PC-3 (cell line): ENCODE results near the gene LRRC56. TPM values are rescaled to one million over a fixed set of nuclear protein-coding genes. Genes with fewer than 3 reads are reported as not detected.

Source experiments
- ATAC-seq: fragments of 200-7000 bp; cut with Tn5 transposase; 2 replicates; pipeline ENCODE4 v1.9.1; 2020; ENCODE audit warnings: mild to moderate bottlenecking, moderate library complexity
- BruUV-seq: library from RNA; stranded (reverse); fragments of 400-500 nt; replicated peaks from 2 replicates; lab custom pipeline; 2021; lab: Mats Ljungman, UMichigan
- CTCF ChIA-PET: fragments of 300-600 bp; sonication (Branson Sonifier 250); formaldehyde crosslinking; loops from one replicate; lab custom pipeline; 2022; ENCODE audit warnings: antibody characterized with exemption; lab: Charles Lee
- POLR2A ChIA-PET: fragments of 300-600 bp; sonication (Branson Sonifier 250); formaldehyde crosslinking; loops from one replicate; lab custom pipeline; 2022; ENCODE audit warnings: antibody characterized with exemption; ENCODE audit not compliant: unreplicated experiment; lab: Charles Lee
- DNase-seq: peaks from one replicate; pipeline ENCODE4 v3.0.0-alpha.2; 2015
- H2AFZ ChIP-seq: fragments of 300-600 bp; sonication (generic); 2 replicates; pipeline ENCODE4 v1.6.0; 2016; ENCODE audit warnings: antibody characterized with exemption, low read length
- H3F3A ChIP-seq: fragments of 300-600 bp; sonication (generic); one replicate; pipeline ENCODE4 v1.6.0; 2017; ENCODE audit warnings: antibody characterized with exemption, low read length, control low read depth, mild to moderate bottlenecking; ENCODE audit not compliant: unreplicated experiment
- H3K27ac ChIP-seq: fragments of 300-600 bp; sonication (generic); 2 replicates; pipeline ENCODE4 v1.5.1; 2016; ENCODE audit warnings: mild to moderate bottlenecking, low read length
- H3K27me3 ChIP-seq: fragments of 300-600 bp; sonication (generic); 2 replicates; pipeline ENCODE4 v1.6.1; 2016; ENCODE audit warnings: low read length, mixed read lengths
- H3K36me3 ChIP-seq: fragments of 300-600 bp; sonication (generic); 2 replicates; pipeline ENCODE4 v1.6.1; 2016; ENCODE audit warnings: low read depth, mixed run types, low read length, mixed read lengths
- H3K4me1 ChIP-seq: fragments of 300-600 bp; sonication (generic); 2 replicates; pipeline ENCODE4 v1.5.1; 2016; ENCODE audit warnings: low read length; ENCODE audit not compliant: insufficient read depth
- H3K4me2 ChIP-seq: fragments of 300-600 bp; sonication (generic); 2 replicates; pipeline ENCODE4 v1.6.0; 2016; ENCODE audit warnings: low read length
- H3K4me3 ChIP-seq: fragments of 300-600 bp; sonication (generic); 2 replicates; pipeline ENCODE4 v1.5.1; 2016; ENCODE audit warnings: mild to moderate bottlenecking, low read length, mixed read lengths
- H3K79me2 ChIP-seq: fragments of 300-600 bp; sonication (generic); 2 replicates; pipeline ENCODE4 v1.6.1; 2017; ENCODE audit warnings: low read length, mixed read lengths
- H3K9ac ChIP-seq: fragments of 300-600 bp; sonication (generic); 2 replicates; pipeline ENCODE4 v1.6.0; 2016; ENCODE audit warnings: mild to moderate bottlenecking, low read length
- H3K9me2 ChIP-seq: fragments of 300-600 bp; sonication (generic); replicated peaks from 2 replicates; pipeline ENCODE4 v1.6.1; 2016; ENCODE audit warnings: mixed run types, low read length, mixed read lengths
- H3K9me3 ChIP-seq: fragments of 300-600 bp; sonication (generic); 2 replicates; pipeline ENCODE4 v1.6.1; 2016; ENCODE audit warnings: low read length, mixed read lengths
- H4K20me1 ChIP-seq: fragments of 300-600 bp; sonication (generic); 2 replicates; pipeline ENCODE4 v1.6.1; 2016; ENCODE audit warnings: low read length, mixed read lengths
- EZH2 ChIP-seq: fragments of 300-600 bp; sonication (generic); IDR thresholded peaks from one replicate; pipeline ENCODE4 v1.6.1; 2017; ENCODE audit warnings: antibody characterized with exemption, mild to moderate bottlenecking, low read length; ENCODE audit not compliant: unreplicated experiment
- EZH2phosphoT487 ChIP-seq: fragments of 300-600 bp; sonication (generic); IDR thresholded peaks from 2 replicates; pipeline ENCODE4 v1.6.1; 2018; ENCODE audit warnings: mild to moderate bottlenecking, antibody characterized with exemption, low read length, borderline replicate concordance
- intact Hi-C: fragments of 100-400 bp; cut with micrococcal nuclease; formaldehyde crosslinking; loops from 2 replicates; pipeline ENCODE4 v1.9.0; 2023
- total RNA-seq: library from RNA; depleted of rRNA; stranded (reverse); fragments of >200 nt; gene quantifications from 2 replicates; pipeline ENCODE4 v1.2.3, GENCODE V29; 2014
- TF ChIP-seq, protein P1 (sequence below): fragments of 300-600 bp; sonication (generic); conservative IDR thresholded peaks from 2 replicates; pipeline ENCODE4 v1.5.1; 2017; ENCODE audit warnings: antibody characterized with exemption, low read depth, mild to moderate bottlenecking, low read length

LRRC56 gene
- total RNA-seq, 1 experiment from 2014 or later = 1.5 TPM

- Histone ChIP-seq H3K9me2 (no peaks in the 10 kb centered on the region), H4K20me1 (peaks cover 58% of the 10 kb centered on the region), H3F3A (no peaks in the 10 kb centered on the region), H3K9ac (no peak overlapping the region), H3K27ac (no peak overlapping the region), H3K9me3 (no peaks in the 10 kb centered on the region), H3K4me1 (peaks cover 19% of the 10 kb centered on the region), H3K79me2 (peaks cover 70% of the 10 kb centered on the region), H3K27me3 (no peaks in the 10 kb centered on the region), H3K4me2 (no peak overlapping the region), H3K4me3 (no peak overlapping the region), H3K36me3 (peaks cover 18% of the 10 kb centered on the region; the same call in 1 of the 2 replicates), H2AFZ (no peak overlapping the region)
- TF ChIP-seq EZH2 (no peak), EZH2phosphoT487 (no peak)
- TF ChIP-seq, protein P1, sequence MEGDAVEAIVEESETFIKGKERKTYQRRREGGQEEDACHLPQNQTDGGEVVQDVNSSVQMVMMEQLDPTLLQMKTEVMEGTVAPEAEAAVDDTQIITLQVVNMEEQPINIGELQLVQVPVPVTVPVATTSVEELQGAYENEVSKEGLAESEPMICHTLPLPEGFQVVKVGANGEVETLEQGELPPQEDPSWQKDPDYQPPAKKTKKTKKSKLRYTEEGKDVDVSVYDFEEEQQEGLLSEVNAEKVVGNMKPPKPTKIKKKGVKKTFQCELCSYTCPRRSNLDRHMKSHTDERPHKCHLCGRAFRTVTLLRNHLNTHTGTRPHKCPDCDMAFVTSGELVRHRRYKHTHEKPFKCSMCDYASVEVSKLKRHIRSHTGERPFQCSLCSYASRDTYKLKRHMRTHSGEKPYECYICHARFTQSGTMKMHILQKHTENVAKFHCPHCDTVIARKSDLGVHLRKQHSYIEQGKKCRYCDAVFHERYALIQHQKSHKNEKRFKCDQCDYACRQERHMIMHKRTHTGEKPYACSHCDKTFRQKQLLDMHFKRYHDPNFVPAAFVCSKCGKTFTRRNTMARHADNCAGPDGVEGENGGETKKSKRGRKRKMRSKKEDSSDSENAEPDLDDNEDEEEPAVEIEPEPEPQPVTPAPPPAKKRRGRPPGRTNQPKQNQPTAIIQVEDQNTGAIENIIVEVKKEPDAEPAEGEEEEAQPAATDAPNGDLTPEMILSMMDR = no peak
- ChIA-PET CTCF (interaction anchor here (0.7 kb wide), 1 partner anchor 80 kb away, joined by 6 read pairs; no protein-coding TSS in a partner anchor), POLR2A (interaction anchor here (0.6 kb wide), 1 partner anchor 86 kb away, joined by 3 read pairs; no protein-coding TSS in a partner anchor)
- no TSS peak for BruUV-seq
- no peak for DNase-seq
- intact Hi-C loops = no loop called here
- ATAC-seq = no peak
Observed at GRCh38 chr11:581342-581741, 44.0 kb downstream of the LRRC56 start.

DNA sequence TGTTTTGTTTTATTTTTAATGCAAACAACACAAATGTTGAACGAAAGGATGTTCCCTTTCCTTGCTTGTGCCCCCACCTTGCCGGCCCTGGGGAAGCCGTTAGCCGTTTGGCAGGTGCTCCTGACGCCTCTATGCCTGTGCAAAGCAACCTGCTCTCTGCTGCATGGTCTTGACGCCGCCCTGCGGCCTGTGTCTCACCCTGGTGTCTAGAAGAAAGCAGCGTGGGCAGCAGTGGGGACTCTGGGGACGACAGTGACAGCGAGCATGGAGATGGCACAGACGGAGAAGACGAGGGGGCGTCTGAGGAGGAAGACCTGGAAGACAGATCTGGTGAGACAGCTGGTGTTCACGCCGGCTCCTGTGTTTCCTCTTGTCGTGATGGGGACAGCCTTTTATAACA, 44.4 kb downstream of the LRRC56 start:
- no peaks in the 10 kb centered on the region for H3K27me3 ChIP-seq
- no peak overlapping the region for H3K4me2 ChIP-seq
- BruUV-seq = no TSS peak
- ChIA-PET CTCF (no interaction called here), POLR2A (no interaction called here)
- no peak overlapping the region for H3K4me3 ChIP-seq
- no peak overlapping the region for H3K9ac ChIP-seq
- no peak overlapping the region for H3K27ac ChIP-seq
- H3K9me3 ChIP-seq = no peaks in the 10 kb centered on the region
- no peak for DNase-seq
- H2AFZ ChIP-seq = no peak overlapping the region
- no peaks in the 10 kb centered on the region for H3K9me2 ChIP-seq
- peaks cover 19% of the 10 kb centered on the region for H3K4me1 ChIP-seq
- intact Hi-C loops = no loop called here
- peaks cover 22% of the 10 kb centered on the region; the same call in 1 of the 2 replicates for H3K36me3 ChIP-seq
- peaks cover 69% of the 10 kb centered on the region for H3K79me2 ChIP-seq
- H3F3A ChIP-seq = no peaks in the 10 kb centered on the region
- ATAC-seq = no peak
- TF ChIP-seq EZH2phosphoT487 (no peak), EZH2 (no peak)
- TF ChIP-seq, protein P1 = no peak
- peaks cover 58% of the 10 kb centered on the region for H4K20me1 ChIP-seq

GRCh38 chr11:584287-584686, 47.0 kb downstream of the LRRC56 start:
- ChIA-PET POLR2A (no interaction called here), CTCF (no interaction called here)
- H3K4me3 ChIP-seq = no peak overlapping the region
- DNase-seq = no peak
- intact Hi-C loops = no loop called here
- H3K27ac ChIP-seq = no peak overlapping the region
- H3K9me2 ChIP-seq = no peaks in the 10 kb centered on the region
- H3K27me3 ChIP-seq = no peaks in the 10 kb centered on the region
- TF ChIP-seq EZH2phosphoT487 (no peak), EZH2 (no peak)
- TF ChIP-seq, protein P1 = no peak
- ATAC-seq = no peak
- H3K4me2 ChIP-seq = no peak overlapping the region
- no peaks in the 10 kb centered on the region for H3F3A ChIP-seq
- no peak overlapping the region for H3K9ac ChIP-seq
- H4K20me1 ChIP-seq = peaks cover 33% of the 10 kb centered on the region
- no TSS peak for BruUV-seq
- no peaks in the 10 kb centered on the region for H3K9me3 ChIP-seq
- peaks cover 28% of the 10 kb centered on the region for H3K36me3 ChIP-seq
- H2AFZ ChIP-seq = no peak overlapping the region
- H3K4me1 ChIP-seq = 0 out of 2 replicates have a peak, but pooled peaks cover 1% of the 10 kb centered on the region
- peaks cover 56% of the 10 kb centered on the region for H3K79me2 ChIP-seq
